Astrocyte of the spinal cord (primary cell): ENCODE data around the gene PSG3.
"Not testable (repeated sequence)": the region's sequence is repeated elsewhere in the genome, so short reads cannot be mapped to it uniquely, and the experiment has no call there.

Source experiments
- DNase-seq: peaks from one replicate; pipeline ENCODE4 v3.0.0; 2011; ENCODE audit warnings: low read depth, low spot score
- H3K4me3 ChIP-seq: 2 replicates; pipeline ENCODE4 v1.5.1; 2011; ENCODE audit warnings: low read depth, mild to moderate bottlenecking, low read length, moderate library complexity
- in situ Hi-C: cut with HindIII; loops from 2 replicates; pipeline ENCODE4 v1.10.0; 2017; ENCODE audit warnings: low sequenced_read_pairs
- TF ChIP-seq, protein P1 (sequence below): IDR thresholded peaks from 2 replicates; pipeline ENCODE4 v1.5.1; 2012; ENCODE audit warnings: low read depth, mild to moderate bottlenecking, low read length, inconsistent platforms

PSG3 gene

DNA sequence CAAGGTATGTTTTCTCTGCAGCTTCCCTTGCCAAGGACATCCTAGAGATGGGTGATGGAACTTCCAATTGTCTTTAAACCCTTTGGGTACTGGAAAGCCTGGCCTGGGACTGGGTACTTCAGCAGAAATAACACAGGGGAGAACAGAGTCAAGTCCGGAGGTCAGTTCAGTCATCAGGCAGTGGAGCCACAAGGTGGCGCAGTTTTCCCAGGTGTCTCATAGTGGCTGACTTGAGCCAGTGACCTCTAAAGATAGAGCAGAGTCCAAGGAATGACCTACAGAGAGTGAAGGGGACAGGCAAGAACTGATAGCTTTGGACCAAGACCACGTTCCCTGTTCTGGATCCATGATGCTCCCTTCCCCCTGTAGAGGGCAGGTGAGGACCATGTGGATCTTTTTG, 18.4 kb upstream of the PSG3 start:
- DNase-seq, H3K4me3 ChIP-seq, in situ Hi-C loops: not testable (repeated sequence)
- TF ChIP-seq, protein P1, sequence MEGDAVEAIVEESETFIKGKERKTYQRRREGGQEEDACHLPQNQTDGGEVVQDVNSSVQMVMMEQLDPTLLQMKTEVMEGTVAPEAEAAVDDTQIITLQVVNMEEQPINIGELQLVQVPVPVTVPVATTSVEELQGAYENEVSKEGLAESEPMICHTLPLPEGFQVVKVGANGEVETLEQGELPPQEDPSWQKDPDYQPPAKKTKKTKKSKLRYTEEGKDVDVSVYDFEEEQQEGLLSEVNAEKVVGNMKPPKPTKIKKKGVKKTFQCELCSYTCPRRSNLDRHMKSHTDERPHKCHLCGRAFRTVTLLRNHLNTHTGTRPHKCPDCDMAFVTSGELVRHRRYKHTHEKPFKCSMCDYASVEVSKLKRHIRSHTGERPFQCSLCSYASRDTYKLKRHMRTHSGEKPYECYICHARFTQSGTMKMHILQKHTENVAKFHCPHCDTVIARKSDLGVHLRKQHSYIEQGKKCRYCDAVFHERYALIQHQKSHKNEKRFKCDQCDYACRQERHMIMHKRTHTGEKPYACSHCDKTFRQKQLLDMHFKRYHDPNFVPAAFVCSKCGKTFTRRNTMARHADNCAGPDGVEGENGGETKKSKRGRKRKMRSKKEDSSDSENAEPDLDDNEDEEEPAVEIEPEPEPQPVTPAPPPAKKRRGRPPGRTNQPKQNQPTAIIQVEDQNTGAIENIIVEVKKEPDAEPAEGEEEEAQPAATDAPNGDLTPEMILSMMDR, result peak; percentile 35

GRCh38 chr19:42752246-42752645, 12.0 kb upstream of the PSG3 start:
- in situ Hi-C loops, DNase-seq, H3K4me3 ChIP-seq: not testable (repeated sequence)

GRCh38 chr19:42741726-42742607, 1.7 kb upstream of the PSG3 start:
- H3K4me3 ChIP-seq, in situ Hi-C loops, DNase-seq: not testable (repeated sequence)
- TF ChIP-seq, protein P1, result peak; percentile 42

DNA sequence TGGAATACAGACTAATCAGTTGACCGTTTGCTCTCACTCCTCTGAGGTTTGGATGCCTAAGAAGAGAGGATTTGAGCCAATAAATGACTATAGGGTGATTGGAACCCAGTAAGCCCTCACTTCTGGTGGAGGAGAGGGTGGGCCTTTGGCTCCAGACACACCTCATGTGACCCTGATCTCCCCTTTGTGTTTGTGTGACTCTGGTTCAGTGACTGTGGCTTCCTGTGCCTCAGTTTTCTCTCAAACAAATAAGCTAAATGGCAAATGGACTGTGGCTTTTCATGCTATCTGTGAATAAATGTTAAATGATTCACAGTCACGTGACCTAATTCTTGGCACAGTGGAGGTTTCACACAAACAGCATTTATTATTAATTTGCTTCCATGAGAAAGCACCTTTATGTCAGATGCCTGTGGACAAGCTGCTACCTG, 2.7 kb downstream of the PSG3 start:
- in situ Hi-C loops, H3K4me3 ChIP-seq: not testable (repeated sequence)
- peak; percentile 9 for DNase-seq

- DNase-seq, in situ Hi-C loops, H3K4me3 ChIP-seq: not testable (repeated sequence)
Measured at GRCh38 chr19:42728341-42728740, 11.9 kb downstream of the PSG3 start.

DNA sequence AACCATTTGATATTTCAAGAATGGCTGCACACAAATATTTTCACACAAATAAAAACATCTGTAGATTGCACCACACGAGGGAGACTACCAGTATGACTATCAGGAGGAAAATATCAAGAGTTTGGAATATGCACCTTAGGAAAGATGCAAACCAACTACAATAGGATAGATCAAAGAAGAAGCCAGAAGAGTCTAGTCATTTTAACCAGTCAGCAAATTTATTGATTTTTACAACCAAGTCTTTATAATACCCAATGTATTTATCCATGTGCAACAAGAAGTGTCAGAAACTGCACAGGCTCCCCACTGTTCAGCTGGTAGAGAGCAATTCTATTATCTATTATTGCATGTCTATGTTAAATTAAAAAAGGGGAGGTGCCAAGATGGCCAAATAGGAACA, 26.3 kb downstream of the PSG3 start:
- DNase-seq, in situ Hi-C loops, H3K4me3 ChIP-seq: not testable (repeated sequence)

DNA sequence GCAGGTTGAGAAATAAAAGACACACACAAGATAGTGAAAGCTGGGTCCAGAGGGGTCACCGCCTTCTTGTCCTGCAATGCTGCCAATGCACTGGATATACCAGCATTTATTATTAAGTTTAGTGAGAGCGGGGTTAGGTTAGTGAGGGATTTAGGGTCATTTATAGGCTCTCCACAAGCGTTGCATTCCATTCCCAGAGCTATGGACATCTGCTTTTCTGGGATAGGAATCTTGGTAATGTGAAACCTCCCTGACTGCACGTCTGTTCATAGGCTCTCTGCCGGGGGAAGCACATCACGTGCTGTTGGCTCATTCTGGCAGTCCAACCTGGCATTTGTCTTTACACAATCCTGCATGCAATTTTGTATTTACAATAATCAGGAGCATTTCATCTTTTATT, 27.5 kb downstream of the PSG3 start:
- DNase-seq, H3K4me3 ChIP-seq, in situ Hi-C loops: not testable (repeated sequence)

GRCh38 chr19:42710986-42711385, 29.3 kb downstream of the PSG3 start:
- in situ Hi-C loops, DNase-seq, H3K4me3 ChIP-seq: not testable (repeated sequence)

GRCh38 chr19:42697884-42698283, 42.4 kb downstream of the PSG3 start:
- H3K4me3 ChIP-seq, result no peak overlapping the region
- in situ Hi-C loops, result no loop called here
- TF ChIP-seq, protein P1, result no peak
- DNase-seq, result no peak
